ENCODE data around the gene CCDC40. TPM values are rescaled to one million over a fixed set of nuclear protein-coding genes. Genes with fewer than 3 reads are reported as not detected.

The CCDC40 gene
- total and polyA plus RNA-seq, 11 donors = 2.4 to 9.0 (median 5.9) TPM

GRCh38 chr17:80030730-80031410 lies 5.6 kb upstream of the CCDC40 start:
- Histone ChIP-seq H3K27ac (no peak overlapping the region), H3K9me3 (no peaks in the 10 kb centered on the region), H3K4me3 (no peak overlapping the region), H3K27me3 (peaks cover 0 to 4% (median 0%) of the 10 kb centered on the region in 9 donors), H3K4me1 (peaks cover 0 to 44% (median 10%) of the 10 kb centered on the region in 12 donors), H3K36me3 (no peaks in the 10 kb centered on the region)
- TF ChIP-seq POLR2A (IDR thresholded peaks at IDR 0.05) = no peak
- TF ChIP-seq, protein P1, sequence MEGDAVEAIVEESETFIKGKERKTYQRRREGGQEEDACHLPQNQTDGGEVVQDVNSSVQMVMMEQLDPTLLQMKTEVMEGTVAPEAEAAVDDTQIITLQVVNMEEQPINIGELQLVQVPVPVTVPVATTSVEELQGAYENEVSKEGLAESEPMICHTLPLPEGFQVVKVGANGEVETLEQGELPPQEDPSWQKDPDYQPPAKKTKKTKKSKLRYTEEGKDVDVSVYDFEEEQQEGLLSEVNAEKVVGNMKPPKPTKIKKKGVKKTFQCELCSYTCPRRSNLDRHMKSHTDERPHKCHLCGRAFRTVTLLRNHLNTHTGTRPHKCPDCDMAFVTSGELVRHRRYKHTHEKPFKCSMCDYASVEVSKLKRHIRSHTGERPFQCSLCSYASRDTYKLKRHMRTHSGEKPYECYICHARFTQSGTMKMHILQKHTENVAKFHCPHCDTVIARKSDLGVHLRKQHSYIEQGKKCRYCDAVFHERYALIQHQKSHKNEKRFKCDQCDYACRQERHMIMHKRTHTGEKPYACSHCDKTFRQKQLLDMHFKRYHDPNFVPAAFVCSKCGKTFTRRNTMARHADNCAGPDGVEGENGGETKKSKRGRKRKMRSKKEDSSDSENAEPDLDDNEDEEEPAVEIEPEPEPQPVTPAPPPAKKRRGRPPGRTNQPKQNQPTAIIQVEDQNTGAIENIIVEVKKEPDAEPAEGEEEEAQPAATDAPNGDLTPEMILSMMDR (IDR thresholded peaks at IDR 0.05) = no peak
- WGBS, 4 donors = 94 to 98% (median 95%) methylated on average over 22 to 25 of the region's 25 CpGs
- intact Hi-C loops (cut with DNase I) = loop anchor here in 1 of 10 donors (10.0 kb wide), 1 partner anchor 54 kb away; no protein-coding TSS in a partner anchor
- no peak for ATAC-seq
- DNase-seq = no peak

DNA sequence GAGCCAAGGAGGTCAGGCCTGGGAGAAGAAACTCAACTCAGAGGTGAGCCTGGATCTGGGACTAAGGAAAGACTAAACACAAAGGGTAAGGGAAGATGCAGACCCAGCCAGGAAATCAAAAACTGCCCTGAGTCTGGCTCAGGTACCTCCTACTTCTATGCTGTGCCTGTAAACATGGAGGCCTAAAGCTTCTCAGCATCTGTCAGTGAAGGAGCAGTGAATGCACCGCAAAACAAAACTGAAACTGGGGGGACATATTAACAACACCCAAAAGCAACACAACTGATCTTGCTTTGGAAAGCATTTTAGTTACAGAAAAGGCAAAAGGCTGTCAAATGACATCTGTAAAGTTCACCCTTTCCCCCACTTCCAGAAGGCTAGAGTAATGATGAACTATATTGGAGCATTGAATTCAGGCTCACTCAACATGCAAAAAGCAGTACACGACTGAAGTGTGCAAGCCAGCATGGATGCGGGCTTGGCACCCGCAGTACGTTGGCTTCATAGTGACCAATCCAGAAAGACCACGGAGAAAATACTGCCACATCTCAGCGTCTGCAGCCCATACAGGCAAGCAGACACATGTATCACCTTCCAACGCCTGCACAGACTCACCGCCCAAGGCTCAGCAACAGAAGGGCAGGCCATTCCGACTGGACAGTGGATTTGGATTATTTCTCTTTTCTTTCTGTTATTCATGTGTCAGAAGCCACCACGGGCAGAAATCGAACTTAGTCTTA lies 4.6 kb upstream of the CCDC40 start:
- TF ChIP-seq POLR2A (IDR thresholded peaks at IDR 0.05) = no peak
- TF ChIP-seq, protein P1 (IDR thresholded peaks at IDR 0.05) = no peak
- intact Hi-C loops (cut with DNase I) = loop anchor here in 1 of 10 donors (10.0 kb wide), 1 partner anchor 53 kb away; no protein-coding TSS in a partner anchor
- ATAC-seq (no peak), DNase-seq (no peak)
- Histone ChIP-seq H3K4me1 (peaks cover 0 to 50% (median 12%) of the 10 kb centered on the region in 12 donors), H3K4me3 (no peak overlapping the region), H3K27ac (no peak overlapping the region), H3K27me3 (peaks cover 0 to 5% (median 0%) of the 10 kb centered on the region in 9 donors), H3K36me3 (no peaks in the 10 kb centered on the region), H3K9me3 (no peaks in the 10 kb centered on the region)
- WGBS, 4 donors = 93 to 94% (median 93%) methylated on average over 12 of the region's 12 CpGs

DNA sequence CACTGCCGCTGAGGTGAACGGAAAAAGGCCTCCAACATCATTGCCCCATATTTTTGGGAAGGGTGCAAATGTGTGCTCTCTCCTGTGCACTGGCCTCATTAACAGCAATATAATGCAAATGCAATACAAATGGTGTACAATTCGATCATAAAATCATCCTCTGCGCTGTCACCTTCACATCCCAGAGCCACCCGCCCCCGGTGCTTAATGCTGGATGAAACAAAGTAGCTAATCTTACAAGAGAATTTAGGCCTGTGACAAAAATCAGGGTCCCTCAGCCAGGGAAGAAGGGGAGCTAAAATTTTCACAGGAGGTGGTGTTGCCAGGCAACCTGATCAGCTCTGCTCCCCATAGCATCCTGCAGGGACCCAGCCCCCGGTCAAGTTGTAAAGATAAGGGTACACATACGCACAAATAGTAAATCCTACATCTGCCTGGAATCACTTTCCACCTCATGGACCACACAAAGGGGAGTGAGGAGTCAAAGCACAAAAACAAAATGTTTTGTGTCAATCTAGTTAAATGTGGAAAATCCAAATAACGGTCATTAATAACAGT lies 3.7 kb upstream of the CCDC40 start:
- Histone ChIP-seq H3K27me3 (peaks cover 0 to 9% (median 0%) of the 10 kb centered on the region in 9 donors), H3K27ac (no peak overlapping the region), H3K4me1 (peaks cover 0 to 55% (median 16%) of the 10 kb centered on the region in 12 donors), H3K9me3 (no peaks in the 10 kb centered on the region), H3K36me3 (no peaks in the 10 kb centered on the region), H3K4me3 (no peak overlapping the region)
- intact Hi-C loops (cut with DNase I) = loop anchor here in 1 of 10 donors (10.0 kb wide), 1 partner anchor 52 kb away; no protein-coding TSS in a partner anchor
- DNase-seq = no peak
- ATAC-seq = no peak
- 94 to 97% (median 95%) methylated on average over 9 of the region's 9 CpGs for WGBS, 4 donors
- no peak for TF ChIP-seq POLR2A (IDR thresholded peaks at IDR 0.05)
- TF ChIP-seq, protein P1 (IDR thresholded peaks at IDR 0.05) = no peak

DNA sequence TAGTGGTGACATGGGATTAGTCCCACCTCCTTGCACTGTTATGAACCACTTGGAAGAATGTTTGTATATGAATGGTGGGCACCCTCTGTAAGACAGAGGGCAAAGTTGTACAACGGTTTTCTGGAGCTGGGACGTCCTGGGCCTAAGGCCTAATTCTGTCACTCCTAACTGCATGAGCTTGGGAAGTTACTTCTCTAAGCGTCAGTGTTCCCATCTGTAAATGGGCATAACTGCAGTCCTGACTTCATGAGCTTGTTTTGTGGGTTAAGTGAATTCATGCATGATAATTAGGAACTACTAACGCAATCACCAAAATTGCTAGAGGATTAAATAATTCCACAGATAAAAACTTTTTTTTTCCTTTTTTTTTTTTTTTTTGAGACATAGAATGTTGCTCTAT lies 2.6 kb upstream of the CCDC40 start:
- DNase-seq (no peak), ATAC-seq (no peak)
- intact Hi-C loops (cut with DNase I) = loop anchor here in 1 of 10 donors (10.0 kb wide), 1 partner anchor 51 kb away; no protein-coding TSS in a partner anchor
- 94 to 97% (median 95%) methylated on average over 4 of the region's 4 CpGs for WGBS, 4 donors
- Histone ChIP-seq H3K4me3 (no peak overlapping the region), H3K9me3 (no peaks in the 10 kb centered on the region), H3K27ac (no peak overlapping the region), H3K36me3 (no peaks in the 10 kb centered on the region), H3K27me3 (peaks cover 0 to 9% (median 0%) of the 10 kb centered on the region in 9 donors), H3K4me1 (peaks cover 0 to 44% (median 15%) of the 10 kb centered on the region in 12 donors)
- TF ChIP-seq, protein P1 (IDR thresholded peaks at IDR 0.05) = no peak
- no peak for TF ChIP-seq POLR2A (IDR thresholded peaks at IDR 0.05)

Data from heart left ventricle (tissue), 16 donors.